Neural progenitor cell (in vitro differentiated cells): ENCODE data around the gene LSM2. TPM values are rescaled to one million over a fixed set of nuclear protein-coding genes. Genes with fewer than 3 reads are reported as not detected.

ENCODE experiments used
- DNase-seq: peaks from one replicate; pipeline ENCODE4 v3.0.0-alpha.2; 2016; ENCODE audit warnings: low spot score
- H2AFZ ChIP-seq: fragments of 200-600 bp; sonication (generic); replicated peaks from 2 replicates; pipeline ENCODE4 v1.6.1; 2016; ENCODE audit warnings: antibody characterized with exemption
- H3F3A ChIP-seq: fragments of 200-600 bp; sonication (generic); 2 replicates; pipeline ENCODE4 v1.6.1; 2016; ENCODE audit warnings: antibody characterized with exemption, low read depth
- H3K27ac ChIP-seq: fragments of 200-600 bp; sonication (generic); 2 replicates; pipeline ENCODE4 v1.5.1; 2016; ENCODE audit warnings: mild to moderate bottlenecking
- H3K27me3 ChIP-seq: fragments of 200-600 bp; sonication (generic); 2 replicates; pipeline ENCODE4 v1.6.1; 2016; ENCODE audit warnings: mild to moderate bottlenecking, moderate library complexity
- H3K36me3 ChIP-seq: fragments of 200-600 bp; sonication (generic); 2 replicates; pipeline ENCODE4 v1.5.1; 2016
- H3K4me1 ChIP-seq: fragments of 200-600 bp; sonication (generic); 2 replicates; pipeline ENCODE4 v1.6.1; 2016; ENCODE audit warnings: mixed run types
- H3K4me2 ChIP-seq: fragments of 200-600 bp; sonication (generic); 2 replicates; pipeline ENCODE4 v1.6.1; 2016
- H3K4me3 ChIP-seq: fragments of 200-600 bp; sonication (generic); 2 replicates; pipeline ENCODE4 v1.5.1; 2016
- H3K79me2 ChIP-seq: fragments of 200-600 bp; sonication (generic); 2 replicates; pipeline ENCODE4 v1.6.1; 2016; ENCODE audit warnings: low read depth
- H3K9ac ChIP-seq: fragments of 200-600 bp; sonication (generic); 2 replicates; pipeline ENCODE4 v1.6.1; 2016
- H3K9me3 ChIP-seq: fragments of 200-600 bp; sonication (generic); 2 replicates; pipeline ENCODE4 v1.5.1; 2016; ENCODE audit warnings: low read depth
- H4K20me1 ChIP-seq: fragments of 200-600 bp; sonication (generic); 2 replicates; pipeline ENCODE4 v1.6.1; 2016; ENCODE audit warnings: low read depth
- H3K27ac Mint-ChIP-seq: 3 replicates; pipeline ENCODE4 v1.8.0; 2021; ENCODE audit warnings: mixed read lengths
- H3K27me3 Mint-ChIP-seq: 2 replicates; pipeline ENCODE4 v1.8.0; 2022; ENCODE audit warnings: low read depth, mild to moderate bottlenecking, inconsistent platforms, moderate library complexity, mixed read lengths; ENCODE audit not compliant: insufficient read depth
- H3K36me3 Mint-ChIP-seq: 3 replicates; pipeline ENCODE4 v1.8.0; 2021; ENCODE audit warnings: mixed read lengths
- H3K4me1 Mint-ChIP-seq: 3 replicates; pipeline ENCODE4 v1.8.0; 2021; ENCODE audit warnings: mixed read lengths
- H3K4me3 Mint-ChIP-seq: 3 replicates; pipeline ENCODE4 v1.8.0; 2021; ENCODE audit warnings: mild to moderate bottlenecking, moderate library complexity, mixed read lengths
- H3K9me3 Mint-ChIP-seq: 3 replicates; pipeline ENCODE4 v1.8.0; 2020; ENCODE audit warnings: mixed read lengths
- CTCF ChIP-seq: fragments of 200-600 bp; sonication (generic); IDR thresholded peaks from 2 replicates; pipeline ENCODE4 v1.5.1; 2017; ENCODE audit warnings: antibody characterized with exemption, mild to moderate bottlenecking
- EZH2 ChIP-seq: fragments of 200-600 bp; sonication (generic); IDR thresholded peaks from 2 replicates; pipeline ENCODE4 v1.6.1; 2017; ENCODE audit warnings: antibody characterized with exemption, mild to moderate bottlenecking, moderate library complexity
- EZH2phosphoT487 ChIP-seq: fragments of 200-600 bp; sonication (generic); IDR thresholded peaks from 2 replicates; pipeline ENCODE4 v1.6.1; 2017; ENCODE audit warnings: antibody characterized with exemption
- total RNA-seq: library from RNA; depleted of rRNA; stranded (reverse); fragments of >200 nt; gene quantifications from 2 replicates; pipeline ENCODE4 v1.2.3, GENCODE V29; 2015; ENCODE audit warnings: low replicate concordance

LSM2 gene
- total RNA-seq, 1 donor from 2014 or later = 105 TPM

DNA sequence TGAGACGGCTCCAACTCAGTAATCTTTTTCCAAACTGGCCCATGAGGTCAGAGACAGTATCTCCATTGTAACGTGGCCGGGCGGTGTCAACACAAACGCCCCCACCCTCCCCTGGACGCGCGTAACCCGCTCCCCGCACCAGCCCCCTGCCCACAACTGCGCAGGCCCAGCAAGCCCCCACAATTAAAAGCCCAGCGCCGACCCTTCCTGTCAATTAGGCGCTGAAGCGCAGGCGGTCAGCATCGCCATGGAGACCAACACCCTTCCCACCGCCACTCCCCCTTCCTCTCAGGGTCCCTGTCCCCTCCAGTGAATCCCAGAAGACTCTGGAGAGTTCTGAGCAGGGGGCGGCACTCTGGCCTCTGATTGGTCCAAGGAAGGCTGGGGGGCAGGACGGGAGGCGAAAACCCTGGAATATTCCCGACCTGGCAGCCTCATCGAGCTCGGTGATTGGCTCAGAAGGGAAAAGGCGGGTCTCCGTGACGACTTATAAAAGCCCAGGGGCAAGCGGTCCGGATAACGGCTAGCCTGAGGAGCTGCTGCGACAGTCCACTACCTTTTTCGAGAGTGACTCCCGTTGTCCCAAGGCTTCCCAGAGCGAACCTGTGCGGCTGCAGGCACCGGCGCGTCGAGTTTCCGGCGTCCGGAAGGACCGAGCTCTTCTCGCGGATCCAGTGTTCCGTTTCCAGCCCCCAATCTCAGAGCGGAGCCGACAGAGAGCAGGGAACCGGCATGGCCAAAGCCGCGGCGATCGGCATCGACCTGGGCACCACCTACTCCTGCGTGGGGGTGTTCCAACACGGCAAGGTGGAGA, 8.5 kb upstream of the LSM2 start, which contains the start of the genes HSPA1A and HSPA1L:
Gene HSPA1A (plus strand): TSS at position 519 of the 814 bp plus-strand sequence. CDS start 214 bp downstream, at position 733.
Gene HSPA1L (minus strand): TSS at position 259 of the 814 bp plus-strand sequence. CDS start 3,311 bp downstream, outside the sequence.
- Mint-ChIP-seq H3K4me3 (peak within 1 kb of the TSS; percentile 79), H3K4me1 (peaks cover 13% of the 10 kb centered on the region), H3K27me3 (peaks cover 5% of the 10 kb centered on the region), H3K27ac (peak within 1 kb of the TSS; percentile 97), H3K9me3 (peaks cover 15% of the 10 kb centered on the region), H3K36me3 (peaks cover 4% of the 10 kb centered on the region)
- peak; percentile 98 for DNase-seq
- TF ChIP-seq EZH2 (no peak), CTCF (no peak), EZH2phosphoT487 (no peak)
- Histone ChIP-seq H2AFZ (peak within 1 kb of the TSS; percentile 61), H3K9ac (no peak within 1 kb of the TSS), H4K20me1 (no peaks in the 10 kb centered on the region), H3K9me3 (no peaks in the 10 kb centered on the region), H3K36me3 (no peaks in the 10 kb centered on the region), H3K4me1 (peaks cover 13% of the 10 kb centered on the region), H3K27ac (peak within 1 kb of the TSS; percentile 85), H3K79me2 (peaks cover 11% of the 10 kb centered on the region), H3K4me2 (peak within 1 kb of the TSS; percentile 70), H3K27me3 (no peaks in the 10 kb centered on the region), H3F3A (peaks cover 45% of the 10 kb centered on the region), H3K4me3 (peak within 1 kb of the TSS; percentile 41)

DNA sequence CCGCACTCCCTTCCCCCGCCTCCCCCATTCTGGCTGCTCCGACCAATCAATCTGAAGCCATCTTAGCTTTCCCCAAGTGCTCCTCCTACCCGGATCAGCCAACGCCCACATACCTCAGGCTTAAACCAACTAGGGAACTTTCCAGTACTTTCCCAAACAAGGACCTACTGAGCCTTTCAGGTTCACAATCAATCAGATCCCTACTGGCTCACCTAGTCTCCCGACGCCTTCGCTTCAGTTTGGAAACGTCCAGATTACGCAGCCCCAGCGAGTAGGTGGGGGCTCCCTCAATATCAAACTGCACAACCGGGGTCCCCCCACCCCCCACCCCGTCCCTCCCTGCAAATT, 7.9 kb upstream of the LSM2 start:
- Histone ChIP-seq H3K27ac (peak overlapping the region; percentile 85), H4K20me1 (no peaks in the 10 kb centered on the region), H3K4me1 (peaks cover 13% of the 10 kb centered on the region), H3K9me3 (no peaks in the 10 kb centered on the region), H3K9ac (no peak overlapping the region), H2AFZ (no peak overlapping the region), H3K4me2 (peak overlapping the region; percentile 70), H3K36me3 (no peaks in the 10 kb centered on the region), H3K4me3 (peak overlapping the region; percentile 41), H3K27me3 (no peaks in the 10 kb centered on the region), H3K79me2 (peaks cover 11% of the 10 kb centered on the region), H3F3A (peaks cover 40% of the 10 kb centered on the region)
- peaks cover 4% of the 10 kb centered on the region for H3K36me3 Mint-ChIP-seq
- peaks cover 13% of the 10 kb centered on the region for H3K4me1 Mint-ChIP-seq
- peaks cover 15% of the 10 kb centered on the region for H3K9me3 Mint-ChIP-seq
- peak overlapping the region; percentile 79 for H3K4me3 Mint-ChIP-seq
- peak overlapping the region; percentile 60 for H3K27ac Mint-ChIP-seq
- DNase-seq = peak; percentile 96
- H3K27me3 Mint-ChIP-seq = peaks cover 5% of the 10 kb centered on the region
- no peak for TF ChIP-seq EZH2phosphoT487
- TF ChIP-seq CTCF = no peak
- TF ChIP-seq EZH2 = no peak

DNA sequence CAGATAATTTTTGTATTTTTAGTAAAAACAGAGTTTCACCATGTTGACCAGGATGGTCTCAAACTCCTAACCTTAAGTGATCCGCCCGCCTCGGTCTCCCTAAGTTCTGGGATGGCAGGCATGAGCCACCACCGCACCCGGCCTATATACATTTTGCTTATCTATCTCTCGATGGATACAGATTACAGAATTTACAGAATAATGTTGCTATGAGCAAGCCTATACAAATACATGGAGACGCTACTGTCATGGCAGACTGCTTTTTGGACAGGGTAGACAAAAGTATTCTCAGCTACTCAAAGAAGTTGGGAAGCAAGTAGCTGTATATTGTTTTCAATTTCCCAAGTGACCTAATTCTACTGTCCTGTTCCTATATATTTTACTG, 6.7 kb upstream of the LSM2 start:
- DNase-seq = no peak
- H3K4me2 ChIP-seq = no peak overlapping the region
- H3K79me2 ChIP-seq = peaks cover 11% of the 10 kb centered on the region
- no peak overlapping the region for H3K27ac ChIP-seq
- peaks cover 32% of the 10 kb centered on the region for H3F3A ChIP-seq
- no peaks in the 10 kb centered on the region for H4K20me1 ChIP-seq
- H3K9me3 Mint-ChIP-seq = peaks cover 13% of the 10 kb centered on the region
- H3K4me3 ChIP-seq = no peak overlapping the region
- H3K4me1 Mint-ChIP-seq = peaks cover 13% of the 10 kb centered on the region
- no peaks in the 10 kb centered on the region for H3K9me3 ChIP-seq
- H3K27ac Mint-ChIP-seq = no peak overlapping the region
- no peaks in the 10 kb centered on the region for H3K27me3 ChIP-seq
- peaks cover 8% of the 10 kb centered on the region for H3K27me3 Mint-ChIP-seq
- H3K36me3 ChIP-seq = no peaks in the 10 kb centered on the region
- H3K9ac ChIP-seq = no peak overlapping the region
- H3K4me3 Mint-ChIP-seq = no peak overlapping the region
- H3K4me1 ChIP-seq = peaks cover 13% of the 10 kb centered on the region
- H3K36me3 Mint-ChIP-seq = peaks cover 4% of the 10 kb centered on the region
- H2AFZ ChIP-seq = no peak overlapping the region
- TF ChIP-seq EZH2phosphoT487 (no peak), CTCF (no peak), EZH2 (no peak)
